Activated CD8-positive, alpha-beta memory T cell treated with anti-CD3 and anti-CD28 coated beads, Interleukin-2, amount 50 U/mL, for 48 hours (primary cell): ENCODE data around the gene PPP4C.
"Not testable (repeated sequence)": the region's sequence is repeated elsewhere in the genome, so short reads cannot be mapped to it uniquely, and the experiment has no call there.

Source experiments
- DNase-seq: peaks from one replicate; pipeline ENCODE4 v3.0.0-alpha.2; 2020

The PPP4C gene

GRCh38 chr16:30075503-30076275 is at the start of gene PPP4C:
PPP4C (plus strand) TSS chr16:30075994; CDS start chr16:30076378, 384 bp downstream.
- DNase-seq = peak; percentile 97

GRCh38 chr16:30026449-30026848 is 49.3 kb upstream of the PPP4C start:
- DNase-seq = no peak

GRCh38 chr16:30027588-30028437 is 48.0 kb upstream of the PPP4C start:
- no peak for DNase-seq

- no peak for DNase-seq
Measured at GRCh38 chr16:30028438-30029076, 47.2 kb upstream of the PPP4C start.

- DNase-seq = no peak
Measured at GRCh38 chr16:30030011-30030685, 45.6 kb upstream of the PPP4C start.

GRCh38 chr16:30030841-30031413 is 44.9 kb upstream of the PPP4C start, which contains the start of gene TLCD3B:
TLCD3B (minus strand) TSS chr16:30031271; CDS start chr16:30030527, 744 bp downstream.
- DNase-seq = no peak

- DNase-seq = no peak
Measured at GRCh38 chr16:30031477-30031918, 44.3 kb upstream of the PPP4C start.

GRCh38 chr16:30032083-30032819 is 43.5 kb upstream of the PPP4C start:
- peak; percentile 81 for DNase-seq

GRCh38 chr16:30033270-30033669 is 42.5 kb upstream of the PPP4C start:
- no peak for DNase-seq

- DNase-seq = no peak
Measured at GRCh38 chr16:30040221-30040620, 35.6 kb upstream of the PPP4C start.

GRCh38 chr16:30040690-30041089 is 35.1 kb upstream of the PPP4C start:
- DNase-seq = not testable (repeated sequence)

GRCh38 chr16:30041841-30042240 is 34.0 kb upstream of the PPP4C start:
- no peak for DNase-seq

- no peak for DNase-seq
Measured at GRCh38 chr16:30046178-30046577, 29.6 kb upstream of the PPP4C start.

GRCh38 chr16:30046588-30046987 is 29.2 kb upstream of the PPP4C start:
- DNase-seq = no peak

- DNase-seq = no peak
Measured at GRCh38 chr16:30049871-30050270, 25.9 kb upstream of the PPP4C start.

- DNase-seq = no peak
Measured at GRCh38 chr16:30051518-30051917, 24.3 kb upstream of the PPP4C start.

GRCh38 chr16:30052671-30053372 is 23.0 kb upstream of the PPP4C start:
- peak; percentile 99 for DNase-seq

- peak; percentile 64 for DNase-seq
Measured at GRCh38 chr16:30053376-30054015, 22.3 kb upstream of the PPP4C start.

- no peak for DNase-seq
Measured at GRCh38 chr16:30054451-30054850, 21.3 kb upstream of the PPP4C start.

- DNase-seq = peak; percentile 80
Measured at GRCh38 chr16:30054959-30055553, 20.7 kb upstream of the PPP4C start.
